GM19025 (cell line): ENCODE data around the gene ZNF107.
"Not testable (repeated sequence)": the region's sequence is repeated elsewhere in the genome, so short reads cannot be mapped to it uniquely, and the experiment has no call there.

ENCODE experiments used
- ATAC-seq: cut with Tn5 transposase; IDR thresholded peaks from one replicate; pipeline ENCODE4 v1.9.1; 2021; ENCODE audit warnings: mild to moderate bottlenecking, low read depth, moderate library complexity; ENCODE audit not compliant: unreplicated experiment

The ZNF107 gene

GRCh38 chr7:64729089-64729848 lies 63.3 kb downstream of the ZNF107 start:
- ATAC-seq, result no peak

GRCh38 chr7:64733550-64734240 lies 67.8 kb downstream of the ZNF107 start:
- ATAC-seq, result no peak

- no peak for ATAC-seq
Observed at GRCh38 chr7:64736575-64736974, 70.6 kb downstream of the ZNF107 start.

GRCh38 chr7:64738403-64738802 lies 72.5 kb downstream of the ZNF107 start:
- not testable (repeated sequence) for ATAC-seq

- ATAC-seq, result not testable (repeated sequence)
Observed at GRCh38 chr7:64738953-64739352, 73.0 kb downstream of the ZNF107 start.

GRCh38 chr7:64744680-64745079 lies 78.7 kb downstream of the ZNF107 start:
- ATAC-seq, result no peak

- ATAC-seq, result no peak
Observed at GRCh38 chr7:64747802-64748201, 81.9 kb downstream of the ZNF107 start.

- ATAC-seq, result no peak
Observed at GRCh38 chr7:64753032-64753431, 87.1 kb downstream of the ZNF107 start.

- ATAC-seq, result no peak
Observed at GRCh38 chr7:64755865-64756264, 89.9 kb downstream of the ZNF107 start.

GRCh38 chr7:64758151-64758550 lies 92.2 kb downstream of the ZNF107 start:
- no peak for ATAC-seq
